Measurements from ENCODE around the gene CCDC196.

- TF ChIP-seq RAD21 (IDR thresholded peaks at IDR 0.05; ENCODE audit: low read depth) (no peak), EZH2 (IDR thresholded peaks at IDR 0.05) (no peak), ZNF274 (IDR thresholded peaks at IDR 0.05; ENCODE audit: low read depth, low read length) (no peak), CTCF (IDR thresholded peaks at IDR 0.05 in 2 of 3, conservative IDR thresholded peaks at IDR 0.05 in 1 of 3; ENCODE audit: borderline replicate concordance in 1 of 3, insufficient read depth in 1 of 3, low read depth in 2 of 3, low read length in 2 of 3) (no peak), TCF7L2 (IDR thresholded peaks at IDR 0.05; ENCODE audit: borderline replicate concordance, extremely low read depth, insufficient read depth, insufficient read length) (no peak), POLR2A (IDR thresholded peaks at IDR 0.05; ENCODE audit: borderline replicate concordance, extremely low read depth, insufficient read depth, insufficient read length) (no peak), FOSL1 (IDR thresholded peaks at IDR 0.05; ENCODE audit: low read depth) (no peak)
- TF ChIP-seq, protein P1, sequence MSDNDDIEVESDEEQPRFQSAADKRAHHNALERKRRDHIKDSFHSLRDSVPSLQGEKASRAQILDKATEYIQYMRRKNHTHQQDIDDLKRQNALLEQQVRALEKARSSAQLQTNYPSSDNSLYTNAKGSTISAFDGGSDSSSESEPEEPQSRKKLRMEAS (IDR thresholded peaks at IDR 0.05), result no peak
Measured at GRCh38 chr14:66459603-66460002, 26.6 kb upstream of the CCDC196 start.

Measured in HCT116 (cell line).